Hindlimb muscle (tissue), 1 donor: Measurements from ENCODE around the gene SSR2. TPM values are rescaled to one million over a fixed set of nuclear protein-coding genes. Genes with fewer than 3 reads are reported as not detected.
A peak's percentile ranks its signal among the peaks of the same experiment; 100 is the strongest.

Experiments used
- DNase-seq: peaks from one replicate; pipeline ENCODE4 v3.0.0-alpha.2; 2013
- polyA plus RNA-seq: library from polyadenylated mRNA; unstranded; fragments of 120-200 nt; gene quantifications from one replicate; pipeline ENCODE4 v1.2.1, GENCODE V29; 2013; ENCODE audit not compliant: insufficient read length

The SSR2 gene
- 206 TPM for polyA plus RNA-seq

GRCh38 chr1:156020293-156021092 lies at the start of gene SSR2:
TSS of gene SSR2 (minus strand) at chr1:156020951. CDS start at chr1:156020167, 784 bp downstream.
- peak; percentile 92 for DNase-seq

DNA sequence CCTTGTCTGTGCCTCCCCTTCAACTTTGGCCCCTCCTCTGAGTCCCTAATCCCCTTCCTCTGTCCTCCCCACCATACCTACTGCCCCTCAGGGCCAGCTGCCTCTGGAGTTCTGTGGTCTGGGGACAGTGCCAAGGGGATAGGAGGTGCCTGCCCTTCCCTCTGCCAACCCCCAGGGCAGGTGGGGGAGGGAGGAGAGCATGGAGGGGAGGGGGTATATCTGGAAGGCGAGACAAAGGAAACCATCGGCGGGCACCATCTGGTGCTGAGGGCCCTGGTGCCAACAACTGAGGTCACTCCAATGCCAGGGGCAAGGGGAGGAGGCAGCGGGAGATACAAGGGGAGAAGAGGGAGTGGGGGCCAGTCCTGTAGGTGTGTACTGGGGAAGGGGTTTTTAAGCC lies 49.8 kb upstream of the SSR2 start:
- DNase-seq = no peak

GRCh38 chr1:156069490-156070455 lies 49.0 kb upstream of the SSR2 start:
- no peak for DNase-seq

DNA sequence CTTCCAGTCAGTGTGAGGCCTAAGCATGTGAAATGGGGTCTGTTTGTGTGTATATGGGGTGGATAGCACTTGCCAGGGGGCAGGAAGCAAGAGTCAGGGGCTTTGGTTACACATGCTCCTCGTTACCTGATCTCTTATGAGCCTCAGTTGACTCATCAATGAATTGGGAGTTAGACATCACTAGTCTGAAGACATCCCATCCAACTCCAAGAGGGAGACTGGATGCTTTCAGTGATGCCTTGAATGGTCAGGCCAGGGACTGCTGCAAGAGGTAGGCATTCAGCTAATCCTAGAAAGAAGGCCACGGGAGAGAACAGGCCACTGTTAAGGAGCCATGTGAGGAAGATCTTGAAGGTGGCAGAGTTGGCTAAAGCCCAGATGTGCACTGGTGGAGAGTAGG lies 46.5 kb upstream of the SSR2 start:
- DNase-seq = no peak

- no peak for DNase-seq
Observed at GRCh38 chr1:156065871-156066270, 45.1 kb upstream of the SSR2 start.

DNA sequence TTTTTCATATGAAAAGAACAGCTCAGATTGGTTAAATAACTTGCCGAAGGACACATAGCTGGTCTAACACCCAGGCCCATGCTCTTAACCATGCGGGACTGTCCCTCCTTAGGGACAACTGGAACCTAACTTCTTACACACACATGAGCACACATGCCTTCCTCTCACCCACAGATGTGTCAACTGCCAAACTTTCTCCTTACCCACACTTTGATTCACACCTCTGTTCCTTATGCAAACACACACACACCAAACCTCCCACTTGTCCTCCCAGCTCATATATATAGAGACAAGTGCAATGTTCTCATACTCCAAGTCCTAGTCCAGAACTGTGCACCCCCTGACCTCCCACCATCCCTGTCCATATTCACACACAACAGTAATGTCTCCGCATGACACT lies 44.5 kb upstream of the SSR2 start:
- DNase-seq = no peak

- no peak for DNase-seq
Observed at GRCh38 chr1:156064615-156065014, 43.9 kb upstream of the SSR2 start.

DNA sequence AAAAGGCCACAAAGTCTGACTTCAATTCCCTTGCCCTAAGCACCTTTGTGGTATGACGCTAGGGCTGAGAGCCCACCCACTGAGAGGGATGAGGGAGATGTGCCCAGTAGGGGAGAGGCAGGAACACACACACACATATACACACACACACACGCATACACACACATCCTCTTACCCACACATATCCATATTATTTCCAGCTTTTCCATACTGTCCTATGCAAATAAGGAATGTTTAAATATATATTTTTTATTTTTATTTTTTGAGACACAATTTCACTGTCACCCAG lies 43.2 kb upstream of the SSR2 start:
- DNase-seq = no peak

GRCh38 chr1:156062189-156062588 lies 41.4 kb upstream of the SSR2 start:
- no peak for DNase-seq

DNA sequence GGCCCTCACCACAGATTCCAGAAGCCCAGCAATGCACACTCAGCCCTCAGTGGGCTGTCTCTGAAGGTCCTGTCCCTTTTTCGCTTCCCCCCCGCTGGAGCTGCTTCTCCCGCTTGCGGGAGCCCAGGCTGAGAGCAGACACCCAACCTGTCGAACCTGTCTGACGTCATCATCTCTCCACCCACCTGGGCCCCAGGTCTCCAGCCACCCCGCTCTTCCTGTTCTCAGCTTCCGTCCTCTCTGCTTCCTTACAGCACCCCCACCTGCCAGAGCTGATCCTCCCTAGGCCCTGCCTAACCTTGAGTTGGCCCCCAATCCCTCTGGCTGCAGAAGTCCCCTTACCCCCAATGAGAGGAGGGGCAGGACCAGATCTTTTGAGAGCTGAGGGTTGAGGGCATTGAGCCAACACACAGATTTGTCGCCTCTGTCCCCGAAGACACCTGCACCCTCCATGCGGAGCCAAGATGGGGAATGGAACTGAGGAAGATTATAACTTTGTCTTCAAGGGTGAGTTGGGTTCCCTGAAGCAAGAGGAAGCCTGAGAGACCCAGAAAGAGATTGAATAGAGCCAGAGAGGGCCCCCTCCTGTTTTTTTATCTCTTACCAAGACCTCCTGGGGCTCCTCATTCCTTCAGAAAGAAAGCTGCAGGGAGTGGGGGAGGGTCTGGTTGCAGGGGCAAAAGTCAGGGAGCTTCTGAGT lies 40.3 kb upstream of the SSR2 start, which contains the start of gene RAB25:
Gene RAB25 (plus strand): TSS at position 224 of the 700 bp plus-strand sequence. CDS start 241 bp downstream, at position 465.
- no peak for DNase-seq

GRCh38 chr1:156056326-156056849 lies 35.6 kb upstream of the SSR2 start:
- DNase-seq = no peak

GRCh38 chr1:156055281-156056048 lies 34.7 kb upstream of the SSR2 start:
- DNase-seq = no peak

- peak; percentile 99 for DNase-seq
Observed at GRCh38 chr1:156054500-156055280, 33.9 kb upstream of the SSR2 start, which contains the start of gene LAMTOR2. TSS of gene LAMTOR2 (plus strand) at chr1:156054782. CDS start at chr1:156054890, 108 bp downstream.

DNA sequence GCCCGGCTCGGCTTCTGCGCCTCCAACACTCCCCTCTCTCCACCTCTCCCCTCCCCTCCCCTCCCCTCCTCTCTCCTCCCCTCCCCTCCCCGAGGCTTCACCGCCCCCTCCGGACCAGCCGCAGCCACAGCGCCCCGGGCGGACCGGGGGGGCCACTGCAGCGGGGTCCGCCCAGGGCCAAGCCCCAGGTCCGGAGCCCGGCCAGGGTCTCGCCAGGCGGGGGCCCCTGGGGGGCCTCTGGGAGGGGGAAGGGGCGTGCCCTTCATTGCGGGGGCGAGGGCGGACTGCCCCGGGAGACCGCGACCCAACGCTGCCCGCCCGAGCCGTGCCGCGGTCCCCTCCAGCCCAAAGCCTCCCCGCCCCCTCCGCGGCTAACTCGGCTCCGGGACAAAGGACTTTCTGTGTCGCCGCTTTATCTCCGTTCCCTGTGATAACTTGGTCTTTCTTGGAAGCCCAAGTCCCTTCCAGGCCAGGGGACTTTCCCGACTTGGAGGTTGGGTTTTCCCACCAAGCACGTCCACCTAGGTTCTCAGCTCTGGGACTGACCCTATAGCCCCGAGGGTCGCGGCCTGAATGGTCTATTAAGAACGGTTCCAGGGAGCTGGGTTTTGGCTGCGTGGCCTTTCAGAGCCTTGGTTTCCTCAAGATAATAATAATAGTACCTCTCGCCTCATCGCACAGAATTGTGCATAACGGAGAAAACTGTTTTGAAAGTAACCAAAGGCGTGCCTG lies 33.2 kb upstream of the SSR2 start, which contains the start of gene UBQLN4:
Gene UBQLN4 (minus strand): TSS at position 31 of the 732 bp plus-strand sequence. CDS start 97 bp downstream, outside the sequence.
- peak; percentile 90 for DNase-seq

- peak; percentile 63 for DNase-seq
Observed at GRCh38 chr1:156052862-156053767, 32.4 kb upstream of the SSR2 start.

GRCh38 chr1:156051011-156051725 lies 30.4 kb upstream of the SSR2 start:
- no peak for DNase-seq

- DNase-seq = peak; percentile 36
Observed at GRCh38 chr1:156050376-156050775, 29.6 kb upstream of the SSR2 start.

- no peak for DNase-seq
Observed at GRCh38 chr1:156048663-156049258, 28.0 kb upstream of the SSR2 start.
